Stimulated activated CD8-positive, alpha-beta memory T cell treated with anti-CD3 and anti-CD28 coated beads, Interleukin-4, amount 100 ng/mL, for 24 hours (primary cell): ENCODE results near the gene PADI3.

Source experiments
- DNase-seq: peaks from one replicate; pipeline ENCODE4 v3.0.0-alpha.2; 2020; ENCODE audit warnings: low read depth

Gene PADI3

GRCh38 chr1:17248781-17249180 is at the start of gene PADI3:
TSS of gene PADI3 (plus strand) at chr1:17249098. CDS start at chr1:17249138, 40 bp downstream.
- DNase-seq = no peak

- DNase-seq = no peak
Observed at GRCh38 chr1:17199267-17200044, 49.4 kb upstream of the PADI3 start.

GRCh38 chr1:17200246-17200645 is 48.7 kb upstream of the PADI3 start:
- no peak for DNase-seq

- no peak for DNase-seq
Observed at GRCh38 chr1:17200756-17201155, 48.1 kb upstream of the PADI3 start.

- no peak for DNase-seq
Observed at GRCh38 chr1:17201201-17202021, 47.5 kb upstream of the PADI3 start.

- DNase-seq = no peak
Observed at GRCh38 chr1:17204546-17205440, 44.1 kb upstream of the PADI3 start, which contains the start of gene PADI1. TSS of gene PADI1 (plus strand) at chr1:17205128. CDS start at chr1:17205218, 90 bp downstream.

GRCh38 chr1:17205652-17206051 is 43.2 kb upstream of the PADI3 start:
- DNase-seq = no peak

GRCh38 chr1:17206196-17206595 is 42.7 kb upstream of the PADI3 start:
- DNase-seq = no peak

GRCh38 chr1:17207046-17207445 is 41.9 kb upstream of the PADI3 start:
- DNase-seq = no peak

- DNase-seq = no peak
Observed at GRCh38 chr1:17207540-17207939, 41.4 kb upstream of the PADI3 start.

GRCh38 chr1:17207966-17208418 is 40.9 kb upstream of the PADI3 start:
- peak; percentile 47 for DNase-seq

GRCh38 chr1:17208546-17208945 is 40.4 kb upstream of the PADI3 start:
- no peak for DNase-seq

GRCh38 chr1:17209430-17209829 is 39.5 kb upstream of the PADI3 start:
- no peak for DNase-seq

- DNase-seq = no peak
Observed at GRCh38 chr1:17210176-17210575, 38.7 kb upstream of the PADI3 start.

GRCh38 chr1:17211377-17211776 is 37.5 kb upstream of the PADI3 start:
- no peak for DNase-seq

GRCh38 chr1:17212009-17212408 is 36.9 kb upstream of the PADI3 start:
- no peak for DNase-seq

- DNase-seq = peak; percentile 65
Observed at GRCh38 chr1:17212487-17213121, 36.3 kb upstream of the PADI3 start.

GRCh38 chr1:17213148-17213781 is 35.6 kb upstream of the PADI3 start:
- DNase-seq = no peak

GRCh38 chr1:17213782-17214148 is 35.1 kb upstream of the PADI3 start:
- no peak for DNase-seq

- DNase-seq = no peak
Observed at GRCh38 chr1:17214876-17215544, 33.9 kb upstream of the PADI3 start.

GRCh38 chr1:17215545-17215890 is 33.4 kb upstream of the PADI3 start:
- DNase-seq = no peak
